ENCODE data around the gene RALGAPB.

Gene RALGAPB

GRCh38 chr20:38581830-38582358 is 109.3 kb downstream of the RALGAPB start:
- H3K9me3 ChIP-seq (ENCODE audit: control insufficient read depth, low read depth, low read length): no peaks in the 10 kb centered on the region
- H3K36me3 ChIP-seq (ENCODE audit: control insufficient read depth, low read depth, low read length): no peaks in the 10 kb centered on the region
- H3K4me1 ChIP-seq (ENCODE audit: control insufficient read depth, low read depth, low read length): no peaks in the 10 kb centered on the region
- H3K9ac ChIP-seq (ENCODE audit: low read length): no peak overlapping the region
- H3K27me3 ChIP-seq (ENCODE audit: control insufficient read depth, insufficient read depth, low read length): no peaks in the 10 kb centered on the region
- no peak overlapping the region for H3K4me3 ChIP-seq (ENCODE audit: low read length)
- no peak overlapping the region for H3K27ac ChIP-seq (ENCODE audit: low read length)

GRCh38 chr20:38583306-38583705 is 110.7 kb downstream of the RALGAPB start:
- Histone ChIP-seq H3K27me3 (ENCODE audit: control insufficient read depth, insufficient read depth, low read length) (no peaks in the 10 kb centered on the region), H3K27ac (ENCODE audit: low read length) (no peak overlapping the region), H3K36me3 (ENCODE audit: control insufficient read depth, low read depth, low read length) (no peaks in the 10 kb centered on the region), H3K9ac (ENCODE audit: low read length) (no peak overlapping the region), H3K4me1 (ENCODE audit: control insufficient read depth, low read depth, low read length) (no peaks in the 10 kb centered on the region), H3K4me3 (ENCODE audit: low read length) (no peak overlapping the region), H3K9me3 (ENCODE audit: control insufficient read depth, low read depth, low read length) (no peaks in the 10 kb centered on the region)

GRCh38 chr20:38584099-38584763 is 111.6 kb downstream of the RALGAPB start:
- Histone ChIP-seq H3K36me3 (ENCODE audit: control insufficient read depth, low read depth, low read length) (no peaks in the 10 kb centered on the region), H3K9ac (ENCODE audit: low read length) (no peak overlapping the region), H3K27me3 (ENCODE audit: control insufficient read depth, insufficient read depth, low read length) (no peaks in the 10 kb centered on the region), H3K4me3 (ENCODE audit: low read length) (no peak overlapping the region), H3K4me1 (ENCODE audit: control insufficient read depth, low read depth, low read length) (no peaks in the 10 kb centered on the region), H3K27ac (ENCODE audit: low read length) (no peak overlapping the region), H3K9me3 (ENCODE audit: control insufficient read depth, low read depth, low read length) (no peaks in the 10 kb centered on the region)

- H3K9ac ChIP-seq (ENCODE audit: low read length): no peak overlapping the region
- no peak overlapping the region for H3K27ac ChIP-seq (ENCODE audit: low read length)
- H3K27me3 ChIP-seq (ENCODE audit: control insufficient read depth, insufficient read depth, low read length): no peaks in the 10 kb centered on the region
- no peak overlapping the region for H3K4me3 ChIP-seq (ENCODE audit: low read length)
- H3K9me3 ChIP-seq (ENCODE audit: control insufficient read depth, low read depth, low read length): no peaks in the 10 kb centered on the region
- no peaks in the 10 kb centered on the region for H3K4me1 ChIP-seq (ENCODE audit: control insufficient read depth, low read depth, low read length)
- no peaks in the 10 kb centered on the region for H3K36me3 ChIP-seq (ENCODE audit: control insufficient read depth, low read depth, low read length)
Observed at GRCh38 chr20:38585404-38586180, 112.9 kb downstream of the RALGAPB start.

- no peak overlapping the region for H3K4me3 ChIP-seq (ENCODE audit: low read length)
- no peaks in the 10 kb centered on the region for H3K36me3 ChIP-seq (ENCODE audit: control insufficient read depth, low read depth, low read length)
- no peak overlapping the region for H3K27ac ChIP-seq (ENCODE audit: low read length)
- no peaks in the 10 kb centered on the region for H3K4me1 ChIP-seq (ENCODE audit: control insufficient read depth, low read depth, low read length)
- no peaks in the 10 kb centered on the region for H3K27me3 ChIP-seq (ENCODE audit: control insufficient read depth, insufficient read depth, low read length)
- no peak overlapping the region for H3K9ac ChIP-seq (ENCODE audit: low read length)
- H3K9me3 ChIP-seq (ENCODE audit: control insufficient read depth, low read depth, low read length): no peaks in the 10 kb centered on the region
Observed at GRCh38 chr20:38586181-38586525, 113.5 kb downstream of the RALGAPB start.

- peaks cover 6% of the 10 kb centered on the region for H3K4me1 ChIP-seq (ENCODE audit: control insufficient read depth, low read depth, low read length)
- no peak overlapping the region for H3K27ac ChIP-seq (ENCODE audit: low read length)
- H3K4me3 ChIP-seq (ENCODE audit: low read length): no peak overlapping the region
- no peak overlapping the region for H3K9ac ChIP-seq (ENCODE audit: low read length)
- H3K36me3 ChIP-seq (ENCODE audit: control insufficient read depth, low read depth, low read length): no peaks in the 10 kb centered on the region
- H3K9me3 ChIP-seq (ENCODE audit: control insufficient read depth, low read depth, low read length): no peaks in the 10 kb centered on the region
- no peaks in the 10 kb centered on the region for H3K27me3 ChIP-seq (ENCODE audit: control insufficient read depth, insufficient read depth, low read length)
Observed at GRCh38 chr20:38588303-38588702, 115.7 kb downstream of the RALGAPB start.

- Histone ChIP-seq H3K4me3 (ENCODE audit: low read length) (no peak overlapping the region), H3K36me3 (ENCODE audit: control insufficient read depth, low read depth, low read length) (no peaks in the 10 kb centered on the region), H3K4me1 (ENCODE audit: control insufficient read depth, low read depth, low read length) (peaks cover 6% of the 10 kb centered on the region), H3K27me3 (ENCODE audit: control insufficient read depth, insufficient read depth, low read length) (no peaks in the 10 kb centered on the region), H3K27ac (ENCODE audit: low read length) (no peak overlapping the region), H3K9ac (ENCODE audit: low read length) (no peak overlapping the region), H3K9me3 (ENCODE audit: control insufficient read depth, low read depth, low read length) (no peaks in the 10 kb centered on the region)
Observed at GRCh38 chr20:38589351-38589750, 116.7 kb downstream of the RALGAPB start.

- Histone ChIP-seq H3K4me1 (ENCODE audit: control insufficient read depth, low read depth, low read length) (peaks cover 6% of the 10 kb centered on the region), H3K4me3 (ENCODE audit: low read length) (no peak overlapping the region), H3K27ac (ENCODE audit: low read length) (no peak overlapping the region), H3K36me3 (ENCODE audit: control insufficient read depth, low read depth, low read length) (no peaks in the 10 kb centered on the region), H3K9me3 (ENCODE audit: control insufficient read depth, low read depth, low read length) (no peaks in the 10 kb centered on the region), H3K27me3 (ENCODE audit: control insufficient read depth, insufficient read depth, low read length) (no peaks in the 10 kb centered on the region), H3K9ac (ENCODE audit: low read length) (no peak overlapping the region)
Observed at GRCh38 chr20:38589967-38590675, 117.5 kb downstream of the RALGAPB start.

GRCh38 chr20:38590676-38591473 is 118.2 kb downstream of the RALGAPB start:
- Histone ChIP-seq H3K9ac (ENCODE audit: low read length) (no peak overlapping the region), H3K27me3 (ENCODE audit: control insufficient read depth, insufficient read depth, low read length) (no peaks in the 10 kb centered on the region), H3K9me3 (ENCODE audit: control insufficient read depth, low read depth, low read length) (no peaks in the 10 kb centered on the region), H3K4me3 (ENCODE audit: low read length) (no peak overlapping the region), H3K36me3 (ENCODE audit: control insufficient read depth, low read depth, low read length) (no peaks in the 10 kb centered on the region), H3K27ac (ENCODE audit: low read length) (no peak overlapping the region), H3K4me1 (ENCODE audit: control insufficient read depth, low read depth, low read length) (peaks cover 6% of the 10 kb centered on the region)

GRCh38 chr20:38591474-38592410 is 119.1 kb downstream of the RALGAPB start:
- Histone ChIP-seq H3K36me3 (ENCODE audit: control insufficient read depth, low read depth, low read length) (no peaks in the 10 kb centered on the region), H3K4me1 (ENCODE audit: control insufficient read depth, low read depth, low read length) (peaks cover 6% of the 10 kb centered on the region), H3K27me3 (ENCODE audit: control insufficient read depth, insufficient read depth, low read length) (no peaks in the 10 kb centered on the region), H3K9me3 (ENCODE audit: control insufficient read depth, low read depth, low read length) (no peaks in the 10 kb centered on the region), H3K4me3 (ENCODE audit: low read length) (no peak overlapping the region), H3K9ac (ENCODE audit: low read length) (no peak overlapping the region), H3K27ac (ENCODE audit: low read length) (no peak overlapping the region)

Measured in iPS-18a (cell line).